ENCODE measurements around the gene NTSR1.

- no peak for TF ChIP-seq CTCF (IDR thresholded peaks at IDR 0.05)
- no peak for TF ChIP-seq POLR2A (IDR thresholded peaks at IDR 0.05)
Measured at GRCh38 chr20:62732031-62732760, 23.6 kb downstream of the NTSR1 start.

Measured in heart left ventricle (tissue), 13 donors.